CD4-positive, alpha-beta T cell treated with Interleukin-10 for 1 hour (primary cell): ENCODE data around the gene DENND5B.
"Not testable (repeated sequence)": the region's sequence is repeated elsewhere in the genome, so short reads cannot be mapped to it uniquely, and the experiment has no call there.

Source experiments
- DNase-seq: peaks from one replicate; pipeline ENCODE4 v3.0.0-alpha.2; 2020

DENND5B gene

GRCh38 chr12:31589904-31590641 lies 863 bp downstream of the DENND5B start:
- no peak for DNase-seq

- no peak for DNase-seq
Observed at GRCh38 chr12:31589598-31589903, 1.4 kb downstream of the DENND5B start.

- no peak for DNase-seq
Observed at GRCh38 chr12:31588976-31589375, 2.0 kb downstream of the DENND5B start.

GRCh38 chr12:31586728-31587127 lies 4.2 kb downstream of the DENND5B start:
- DNase-seq, result no peak

GRCh38 chr12:31585895-31586294 lies 5.0 kb downstream of the DENND5B start:
- DNase-seq, result no peak

DNA sequence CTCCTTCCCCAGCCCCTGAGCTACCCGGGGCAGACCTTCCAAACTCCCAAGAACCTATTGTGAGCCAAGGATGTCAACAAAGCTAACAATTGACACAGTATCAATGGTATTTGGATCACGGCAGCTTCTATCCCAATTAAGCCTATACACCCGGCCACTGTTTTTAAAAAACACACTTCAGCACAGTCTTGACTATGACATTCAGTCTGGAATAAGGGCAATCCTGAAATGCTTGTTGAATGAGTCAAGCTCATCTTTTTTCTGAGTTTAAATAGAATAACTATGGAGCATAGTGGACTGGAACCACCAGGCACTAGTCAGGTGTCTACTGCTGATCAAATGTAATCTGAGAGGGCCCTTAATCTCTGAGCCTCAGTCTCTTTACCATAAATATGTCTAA lies 5.7 kb downstream of the DENND5B start:
- DNase-seq, result no peak

- DNase-seq, result no peak
Observed at GRCh38 chr12:31584782-31585181, 6.2 kb downstream of the DENND5B start.

DNA sequence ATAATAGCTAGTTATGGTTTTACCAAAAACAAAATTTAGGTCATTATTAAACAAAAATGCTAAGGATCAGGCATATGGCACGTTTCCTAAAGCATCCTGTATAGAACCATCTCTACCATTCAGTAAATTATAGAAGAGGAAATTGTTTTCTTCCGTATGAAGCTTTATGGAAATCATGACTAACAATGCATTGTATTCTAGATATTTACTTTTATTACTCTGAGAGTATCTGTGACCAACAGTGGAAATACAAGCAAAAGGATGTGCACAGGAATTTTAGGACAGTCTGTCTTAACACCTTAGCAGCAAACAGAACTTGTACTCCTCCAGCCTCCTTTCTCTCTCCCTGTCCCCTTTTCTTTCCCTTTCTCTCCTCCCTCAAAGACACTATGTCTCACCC lies 7.1 kb downstream of the DENND5B start:
- no peak for DNase-seq

DNA sequence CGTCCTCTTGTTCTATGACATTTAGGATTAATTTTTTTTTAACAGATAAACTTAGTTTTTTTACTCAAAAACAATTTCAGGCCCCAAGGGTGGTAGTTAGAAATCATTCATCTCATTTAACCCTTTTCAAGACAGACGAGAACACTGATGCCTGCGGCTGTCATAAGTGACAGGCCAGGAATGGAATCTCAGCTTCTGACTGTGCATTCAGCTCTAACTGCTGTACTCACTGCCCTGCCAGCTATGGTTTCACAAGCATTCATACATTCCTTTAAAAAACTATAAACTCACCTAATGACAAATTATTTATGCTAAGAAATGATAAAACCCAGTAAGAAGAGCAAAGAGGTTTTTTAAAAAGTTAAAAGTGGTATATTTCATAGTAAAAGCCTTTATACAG lies 8.8 kb downstream of the DENND5B start:
- no peak for DNase-seq

DNA sequence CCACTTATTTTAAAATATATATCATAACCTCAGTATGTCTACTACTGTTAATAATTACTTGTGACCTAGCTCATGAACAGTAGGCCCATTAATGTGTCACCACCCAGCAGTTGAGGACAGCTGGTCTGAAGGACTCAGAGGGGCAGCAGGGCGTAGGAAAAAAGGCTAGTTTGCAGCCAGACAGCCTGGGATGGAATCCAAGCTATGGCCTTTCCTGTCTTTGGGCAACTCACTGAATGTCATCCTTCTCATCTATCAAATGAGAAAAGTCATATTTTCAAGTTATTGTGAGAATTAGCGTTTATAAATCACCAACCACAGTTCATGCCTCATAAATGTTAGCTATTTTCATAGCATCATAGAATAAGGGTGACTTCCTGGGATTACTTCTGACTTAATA lies 12.3 kb downstream of the DENND5B start:
- DNase-seq, result no peak

GRCh38 chr12:31574803-31575575 lies 15.9 kb downstream of the DENND5B start:
- DNase-seq, result no peak

DNA sequence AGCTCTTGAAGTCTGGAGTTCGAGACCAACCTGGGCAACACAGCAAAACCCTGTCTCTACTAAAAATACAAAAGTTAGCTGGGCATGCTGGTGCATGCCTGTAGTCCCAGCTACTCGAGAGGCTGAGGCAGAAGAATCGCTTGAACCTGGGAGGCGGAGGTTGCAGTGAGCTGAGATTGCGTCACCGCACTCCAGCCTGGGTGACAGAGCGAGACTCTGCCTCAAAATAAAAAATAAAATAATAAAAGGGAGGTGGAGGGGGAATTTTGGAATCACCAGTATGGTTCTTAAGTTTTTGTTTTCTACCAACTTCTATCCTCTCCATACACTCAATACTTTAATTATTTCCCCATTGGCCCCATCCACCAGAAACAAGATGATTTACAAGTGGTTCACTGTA lies 16.6 kb downstream of the DENND5B start:
- DNase-seq, result not testable (repeated sequence)

- no peak for DNase-seq
Observed at GRCh38 chr12:31572900-31573600, 17.9 kb downstream of the DENND5B start.

- no peak for DNase-seq
Observed at GRCh38 chr12:31570880-31571279, 20.1 kb downstream of the DENND5B start.

- not testable (repeated sequence) for DNase-seq
Observed at GRCh38 chr12:31569517-31569916, 21.4 kb downstream of the DENND5B start.

- no peak for DNase-seq
Observed at GRCh38 chr12:31568498-31568897, 22.4 kb downstream of the DENND5B start.

- DNase-seq, result no peak
Observed at GRCh38 chr12:31567029-31567428, 23.9 kb downstream of the DENND5B start.

- DNase-seq, result no peak
Observed at GRCh38 chr12:31566547-31566946, 24.4 kb downstream of the DENND5B start.

GRCh38 chr12:31562594-31563328 lies 28.2 kb downstream of the DENND5B start:
- DNase-seq, result no peak

DNA sequence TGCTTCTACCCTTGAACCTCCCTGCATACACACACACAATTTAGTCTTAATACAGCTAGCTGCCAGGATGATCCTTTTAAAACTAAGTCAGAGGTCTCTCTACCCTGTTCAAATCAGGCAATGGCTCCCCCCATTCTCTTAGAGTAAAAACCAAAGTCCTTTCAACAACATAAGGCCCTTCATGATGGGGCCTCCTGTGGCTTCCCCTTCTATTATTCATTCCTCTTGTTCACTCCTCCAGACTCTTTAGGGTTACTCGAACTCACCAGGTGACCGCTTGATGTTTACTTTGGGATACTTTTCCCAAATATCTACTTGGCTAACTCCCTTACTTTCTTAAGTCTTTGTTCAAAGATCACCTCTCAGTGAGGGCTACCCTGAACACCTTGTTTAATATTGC lies 30.4 kb downstream of the DENND5B start:
- DNase-seq, result no peak

GRCh38 chr12:31558521-31558920 lies 32.4 kb downstream of the DENND5B start:
- no peak for DNase-seq

GRCh38 chr12:31557707-31558106 lies 33.2 kb downstream of the DENND5B start:
- no peak for DNase-seq

DNA sequence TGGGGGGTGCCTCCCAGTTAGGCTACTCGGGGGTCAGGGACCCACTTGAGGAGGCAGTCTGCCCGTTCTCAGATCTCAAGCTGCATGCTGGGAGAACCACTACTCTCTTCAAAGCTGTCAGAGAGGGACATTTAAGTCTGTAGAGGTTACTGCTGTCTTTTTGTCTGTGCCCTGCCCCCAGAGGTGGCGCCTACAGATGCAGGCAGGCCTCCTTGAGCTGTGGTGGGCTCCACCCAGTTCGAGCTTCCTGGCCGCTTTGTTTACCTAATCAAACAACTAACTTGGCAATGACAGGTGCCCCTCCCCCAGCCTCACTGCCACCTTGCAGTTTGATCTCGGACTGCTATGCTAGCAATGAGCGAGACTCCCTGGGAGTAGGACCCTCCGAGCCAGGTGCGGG lies 35.5 kb downstream of the DENND5B start:
- DNase-seq, result not testable (repeated sequence)
